HG03457 (cell line): ENCODE data around the gene POLN.
A peak's percentile ranks its signal among the peaks of the same experiment; 100 is the strongest.

ENCODE experiments used
- ATAC-seq: cut with Tn5 transposase; IDR thresholded peaks from one replicate; pipeline ENCODE4 v1.9.1; 2021; ENCODE audit warnings: moderate number of reproducible peaks; ENCODE audit not compliant: unreplicated experiment

Gene POLN

DNA sequence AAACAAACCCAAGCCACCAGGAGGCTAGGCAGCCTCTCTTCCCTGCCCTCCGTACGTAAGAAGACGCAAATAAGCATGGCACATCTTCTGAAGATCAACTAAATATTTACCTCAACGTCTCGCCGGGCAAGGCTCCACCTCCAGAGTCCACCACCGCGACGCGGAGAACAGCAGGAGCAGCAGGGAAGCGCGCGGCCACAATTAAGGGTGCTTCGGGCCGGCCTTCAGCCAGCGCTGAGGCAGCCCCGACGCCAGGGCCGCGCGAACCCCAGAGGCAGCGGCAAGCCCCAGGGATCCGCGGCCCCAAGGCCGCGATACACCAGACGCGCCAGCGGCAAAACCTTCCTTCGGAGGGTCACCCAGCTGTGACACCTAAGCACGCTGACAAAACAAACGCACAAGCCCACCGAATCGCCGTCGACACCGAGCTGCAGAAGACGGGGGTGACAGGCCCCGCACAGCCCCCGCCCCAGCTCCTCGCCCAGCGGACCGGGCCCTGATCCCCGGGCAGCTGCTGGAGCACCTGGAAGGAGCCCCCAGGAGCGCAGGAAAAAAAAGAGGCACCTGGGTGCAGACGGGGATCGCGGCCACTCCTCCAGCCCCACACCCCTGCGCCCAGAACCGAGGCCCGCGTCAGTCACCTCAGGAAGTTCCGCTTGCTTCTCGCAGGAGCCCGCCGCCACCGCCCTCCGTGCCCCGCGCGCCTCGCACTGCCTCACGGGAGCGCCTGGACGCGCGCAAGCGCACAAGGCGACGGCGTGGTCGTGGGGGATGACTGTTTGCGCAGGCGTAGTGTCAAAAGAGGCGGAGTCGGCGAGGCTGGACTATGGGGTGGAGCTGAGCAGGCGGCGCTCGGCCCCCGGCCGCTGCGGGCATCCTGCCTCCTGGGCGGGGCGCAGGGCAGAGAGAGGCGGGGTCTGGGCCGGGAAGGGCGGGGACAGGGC is at the start of gene POLN, which contains the start of gene HAUS3:
TSS of gene POLN (minus strand) at position 712 of the 944 bp plus-strand sequence. CDS start 12,890 bp downstream, outside the sequence.
TSS of gene HAUS3 (minus strand) at position 712 of the 944 bp plus-strand sequence. CDS start 1,175 bp downstream, outside the sequence.
- ATAC-seq: peak; percentile 79

DNA sequence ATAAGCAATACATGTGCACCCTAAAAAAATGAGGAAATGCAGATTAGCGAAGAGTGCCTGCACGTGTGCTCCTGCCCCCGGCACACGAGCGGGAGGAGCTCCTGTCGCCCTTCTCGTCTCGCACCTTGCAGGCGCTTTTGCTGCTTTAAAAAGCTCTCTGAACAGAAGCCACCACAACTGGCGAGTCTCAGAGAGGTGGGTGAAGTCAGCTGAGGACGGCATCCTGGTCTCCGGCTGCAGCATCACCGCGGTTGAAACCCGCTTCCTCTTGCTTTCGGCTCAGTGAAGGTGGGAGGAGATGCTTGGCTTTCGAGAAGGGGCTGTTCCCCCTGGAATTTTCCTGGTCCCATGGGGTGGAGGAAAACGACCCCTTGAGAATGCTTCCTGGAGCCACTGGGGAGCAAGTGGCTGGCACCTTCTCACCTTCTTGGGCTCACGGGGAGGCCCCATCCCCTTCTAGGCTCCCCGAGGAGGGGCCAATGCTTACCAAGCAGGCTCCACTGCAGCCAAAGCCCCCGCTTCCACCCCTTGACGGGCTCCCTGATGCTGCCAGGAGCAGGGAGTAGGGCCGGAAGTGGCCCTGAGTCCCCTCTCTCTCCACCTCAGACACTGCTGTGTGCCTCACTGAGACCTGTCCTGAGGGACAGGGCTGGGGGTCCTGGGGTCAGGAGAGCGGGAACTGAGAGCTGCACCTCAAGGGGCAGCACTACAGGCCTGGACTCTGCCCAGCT is 49.2 kb upstream of the POLN start:
- no peak for ATAC-seq

DNA sequence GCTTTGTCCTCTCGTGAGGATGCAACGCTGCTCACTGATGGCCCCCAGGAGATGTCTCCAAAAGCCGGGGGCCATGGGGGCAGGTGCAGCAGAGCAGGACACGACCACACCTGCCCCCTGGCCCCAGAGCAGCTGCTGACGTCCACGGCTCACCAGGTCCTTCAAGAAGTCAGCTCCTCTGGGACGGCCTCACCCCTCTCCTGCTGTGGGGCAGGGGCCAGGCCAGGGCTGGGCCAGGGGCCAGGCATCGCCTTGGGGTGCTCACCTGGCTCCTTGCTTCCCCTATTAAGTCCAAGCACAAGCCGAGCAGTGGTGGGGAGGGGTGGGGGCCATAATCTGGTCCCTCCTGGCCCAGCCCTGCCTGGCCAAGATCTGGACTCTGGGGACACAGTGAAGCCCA is 48.6 kb upstream of the POLN start:
- ATAC-seq: no peak

DNA sequence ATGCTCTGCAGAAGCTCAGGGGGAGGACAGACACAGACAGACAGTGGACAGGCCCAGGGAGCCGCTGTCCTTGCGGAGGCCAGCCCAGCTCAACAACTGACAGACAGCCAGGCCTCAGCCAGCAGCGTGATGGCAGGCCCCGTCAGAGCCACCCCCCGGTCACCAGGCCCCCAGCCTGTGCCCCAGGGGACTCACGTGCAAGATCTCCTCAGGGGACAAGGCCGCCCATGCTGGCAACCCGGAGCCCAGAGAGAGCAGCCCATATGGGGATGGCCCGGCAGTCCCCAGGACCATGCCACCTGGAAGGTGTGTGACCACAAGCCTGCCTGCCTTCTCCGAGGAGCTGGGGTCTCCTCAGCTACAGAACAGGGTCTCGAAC is 48.0 kb upstream of the POLN start:
- ATAC-seq: no peak

DNA sequence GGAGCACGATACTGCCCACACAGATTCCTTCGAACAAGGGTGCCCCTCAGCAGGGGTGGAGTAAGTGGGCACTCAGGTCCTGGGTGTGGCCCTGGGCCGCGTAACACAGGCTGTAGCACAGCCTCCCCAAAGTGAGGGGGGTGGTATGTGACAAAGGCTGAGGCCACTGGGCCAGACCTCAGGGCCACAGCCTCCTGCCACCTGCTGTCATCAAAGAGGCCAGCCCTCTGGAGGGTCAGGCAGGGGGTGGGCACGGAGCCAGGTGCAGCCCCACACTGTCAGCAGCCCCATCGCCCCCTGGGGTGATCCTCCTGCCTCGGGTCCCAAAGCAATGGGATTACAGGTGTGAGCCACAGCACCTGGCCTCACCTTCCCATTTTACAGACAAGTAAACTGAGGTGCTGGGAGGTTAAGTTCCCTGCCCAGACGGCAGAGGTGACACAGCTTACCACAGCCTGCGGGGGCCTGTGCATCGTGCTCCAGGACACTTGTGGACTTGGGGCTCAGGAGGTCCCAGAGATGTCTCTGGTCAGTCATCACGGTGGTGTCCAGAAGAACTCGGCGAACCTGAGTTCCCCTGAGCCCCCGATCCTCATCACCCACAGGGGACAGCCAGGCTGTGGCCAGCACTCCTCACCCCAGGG is 47.5 kb upstream of the POLN start:
- ATAC-seq: no peak

DNA sequence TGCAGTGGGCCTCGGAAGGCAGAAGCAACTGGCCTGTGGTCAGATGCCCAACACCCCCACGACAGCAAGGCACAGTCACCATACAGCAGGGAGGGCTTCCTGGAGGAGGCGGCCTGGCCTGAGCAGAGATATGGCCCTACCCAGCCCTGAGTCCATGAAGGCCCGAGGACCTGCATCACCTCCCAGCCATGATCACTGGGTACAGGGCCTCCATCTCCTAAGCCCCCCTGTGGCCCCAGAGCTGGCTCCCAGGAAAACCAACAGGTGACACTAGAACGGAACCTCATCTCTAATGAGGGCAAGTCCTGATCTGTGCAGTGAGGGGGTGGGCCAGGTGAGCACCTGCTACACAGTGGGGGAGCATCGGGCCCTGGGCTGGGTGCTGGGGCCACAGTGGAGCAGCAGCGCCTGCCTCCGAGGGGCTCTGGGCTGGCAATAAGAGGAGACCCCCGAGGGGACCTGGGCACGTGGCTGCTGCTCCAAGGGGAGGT is 46.2 kb upstream of the POLN start:
- ATAC-seq: no peak

DNA sequence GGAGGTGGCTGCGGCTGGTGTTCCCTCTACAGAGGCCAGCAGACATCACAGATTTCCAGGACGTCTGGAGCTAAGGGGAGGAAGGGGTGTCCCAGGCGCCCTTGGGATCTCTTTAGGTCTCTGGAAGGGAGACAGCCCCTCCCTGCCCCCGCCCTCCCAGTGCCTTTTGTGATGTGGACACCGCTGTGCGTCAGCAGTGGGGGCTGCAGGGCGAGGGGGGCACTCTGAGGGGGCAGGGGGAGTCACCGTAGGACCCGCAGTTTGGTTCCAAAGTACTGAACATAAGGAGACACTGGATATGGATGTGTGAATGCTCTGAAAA is 45.6 kb upstream of the POLN start:
- no peak for ATAC-seq

DNA sequence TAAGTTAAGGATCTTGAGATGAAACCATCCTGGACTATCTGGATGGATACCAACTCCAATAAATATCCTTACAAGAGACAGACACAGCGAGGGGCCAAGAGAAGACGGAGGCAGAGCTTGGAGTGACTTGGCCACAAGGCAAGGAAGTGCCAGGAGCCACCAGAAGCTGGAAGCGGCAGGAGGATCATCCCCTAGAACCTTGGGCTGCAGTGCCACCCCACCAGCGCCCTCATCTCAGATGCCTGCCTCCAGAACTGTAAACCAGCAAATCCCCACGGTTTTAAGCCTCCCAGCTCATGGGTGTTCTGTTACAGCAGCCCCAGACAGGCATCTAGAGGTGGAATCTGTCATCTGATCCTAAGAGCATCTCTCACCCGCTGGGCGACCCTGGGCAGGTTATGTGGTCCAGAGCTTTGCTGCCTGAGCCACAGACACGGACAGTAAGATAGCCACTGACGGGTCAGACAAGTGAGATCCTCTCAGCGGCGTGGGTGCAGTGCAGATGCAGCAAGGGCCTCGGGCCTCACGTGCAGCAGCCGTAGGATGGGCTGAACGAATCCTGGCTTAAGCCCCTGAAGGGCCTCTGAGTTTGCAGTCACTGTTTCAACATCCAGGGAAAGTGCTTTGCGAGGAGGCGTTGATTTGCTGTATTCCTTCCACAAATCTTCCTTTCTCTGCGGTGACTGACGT is 45.1 kb upstream of the POLN start:
- ATAC-seq: no peak

DNA sequence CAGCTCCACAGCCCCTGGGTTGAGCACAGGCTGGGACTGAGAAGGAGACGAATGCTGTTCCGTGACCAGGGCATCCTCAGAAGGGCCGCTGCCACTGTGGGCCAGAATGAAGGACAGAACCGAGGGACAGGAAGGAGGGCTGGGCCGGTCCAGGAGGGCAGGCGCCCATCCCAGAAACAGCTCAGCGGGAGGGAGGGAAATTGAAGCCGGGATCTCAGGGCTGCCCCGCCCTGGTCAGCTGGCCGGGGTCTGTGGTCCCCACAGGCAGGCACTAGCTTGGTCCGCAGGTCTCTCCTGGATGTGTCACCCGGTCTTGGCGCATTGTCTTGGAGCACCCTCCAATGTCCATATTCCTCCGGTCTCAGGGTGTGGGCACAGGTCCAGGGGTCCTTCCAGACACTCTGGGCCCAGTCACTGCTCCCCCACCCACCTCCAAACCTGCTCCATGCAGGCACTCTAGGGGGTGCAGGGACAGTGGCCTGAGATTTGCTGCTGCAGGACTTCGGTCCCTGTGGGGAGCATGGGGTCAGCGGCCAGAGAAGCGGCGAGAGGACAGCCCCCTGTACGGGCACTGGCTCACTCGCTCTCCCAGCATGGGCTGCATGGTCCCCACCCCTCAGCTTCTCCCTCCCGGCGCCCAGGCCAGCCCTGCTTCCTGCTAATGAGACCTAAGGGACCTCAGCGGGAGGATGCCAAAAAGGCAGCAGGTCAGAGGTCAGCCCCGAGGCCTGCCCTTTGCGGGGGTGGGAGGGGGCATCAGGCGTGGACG is 43.9 kb upstream of the POLN start:
- ATAC-seq: no peak

DNA sequence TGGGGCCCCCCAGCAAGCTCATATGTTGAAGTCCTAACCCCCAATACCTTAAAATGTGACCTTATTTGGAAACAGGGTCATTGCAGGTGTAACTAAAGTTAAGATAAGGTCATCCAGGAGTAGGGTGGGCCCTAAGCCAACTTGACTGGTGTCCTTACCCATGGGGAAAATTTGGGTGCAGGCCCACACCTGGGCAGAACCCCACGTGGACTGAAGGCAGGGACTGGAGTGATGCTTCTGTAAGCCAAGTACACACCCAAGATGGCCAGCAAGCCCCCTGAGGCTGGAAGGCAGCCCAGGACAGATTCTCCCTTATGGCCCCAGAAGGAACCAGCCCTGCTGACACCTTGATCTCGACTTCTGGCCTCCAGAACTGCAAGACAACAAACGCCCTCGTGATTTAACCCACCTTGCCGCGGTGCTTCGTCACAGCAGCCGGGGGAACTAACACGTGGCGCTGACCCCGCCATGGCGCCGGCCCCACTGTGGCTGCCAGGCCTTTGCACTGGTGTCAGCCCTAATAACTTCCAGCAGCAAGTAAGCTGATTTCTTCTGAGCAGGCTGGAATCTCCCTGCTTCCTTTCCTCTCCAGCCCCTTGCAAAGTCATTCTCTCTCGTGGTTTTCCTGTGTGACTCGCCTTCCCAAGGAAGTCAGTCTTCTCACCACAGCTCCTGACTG is 43.2 kb upstream of the POLN start:
- ATAC-seq: no peak

DNA sequence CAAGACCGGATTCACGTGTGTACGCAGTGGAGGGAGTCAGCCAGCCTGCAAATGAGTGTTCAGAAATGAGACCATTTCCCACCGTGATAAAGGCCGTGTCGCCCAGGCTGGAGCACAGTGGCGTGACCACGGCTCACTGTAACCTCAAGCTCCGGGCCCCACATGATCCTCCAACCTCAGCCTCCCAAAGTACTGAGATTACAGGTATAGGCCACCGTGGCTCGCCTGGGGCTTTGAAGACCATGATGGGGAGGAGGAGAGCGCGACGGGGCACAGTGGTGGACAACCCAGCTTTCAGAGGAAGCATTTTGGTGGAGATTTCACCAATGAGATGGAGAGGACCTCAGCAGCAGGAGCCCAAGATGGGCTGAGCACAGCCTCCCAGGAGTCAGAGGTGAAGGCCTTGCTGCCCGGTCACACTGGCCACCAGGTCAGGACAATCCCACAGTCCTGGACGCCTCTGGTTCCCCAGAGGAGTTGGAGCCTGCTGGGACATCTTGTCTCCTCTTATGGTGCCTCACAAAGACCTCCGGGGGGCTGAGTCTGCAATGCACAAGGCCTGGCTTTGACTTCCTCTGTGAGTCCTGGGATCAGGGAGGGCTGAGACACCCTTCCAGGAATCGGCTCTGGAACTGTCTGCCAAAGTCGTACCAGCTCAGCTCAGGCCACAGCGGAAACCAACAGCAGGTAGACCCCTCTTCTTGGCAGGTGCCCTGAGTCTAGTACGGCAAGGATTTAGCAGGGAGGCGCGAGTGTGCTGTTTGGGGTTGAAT is 42.4 kb upstream of the POLN start:
- no peak for ATAC-seq

DNA sequence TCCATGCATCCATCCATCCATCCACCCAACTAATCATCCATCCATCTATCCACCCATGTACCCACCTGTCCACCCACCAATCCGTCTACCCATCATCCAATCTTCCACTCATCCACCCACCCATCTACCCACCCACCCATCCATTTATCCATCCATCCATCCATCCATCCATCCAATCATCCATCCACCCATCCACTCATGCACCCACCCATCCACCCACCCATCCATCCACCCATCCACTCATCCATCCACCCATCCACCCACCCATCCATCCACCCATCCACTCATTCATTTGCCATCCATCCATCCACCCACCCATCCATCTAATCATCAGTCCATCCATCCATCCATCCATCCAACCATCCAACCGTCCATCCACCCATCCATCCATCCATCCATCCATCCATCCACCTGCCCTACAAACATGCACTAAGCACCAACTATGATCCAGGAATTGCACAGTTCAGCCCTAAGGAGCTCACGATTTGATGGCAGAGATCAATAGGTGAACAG is 41.3 kb upstream of the POLN start:
- no peak for ATAC-seq

DNA sequence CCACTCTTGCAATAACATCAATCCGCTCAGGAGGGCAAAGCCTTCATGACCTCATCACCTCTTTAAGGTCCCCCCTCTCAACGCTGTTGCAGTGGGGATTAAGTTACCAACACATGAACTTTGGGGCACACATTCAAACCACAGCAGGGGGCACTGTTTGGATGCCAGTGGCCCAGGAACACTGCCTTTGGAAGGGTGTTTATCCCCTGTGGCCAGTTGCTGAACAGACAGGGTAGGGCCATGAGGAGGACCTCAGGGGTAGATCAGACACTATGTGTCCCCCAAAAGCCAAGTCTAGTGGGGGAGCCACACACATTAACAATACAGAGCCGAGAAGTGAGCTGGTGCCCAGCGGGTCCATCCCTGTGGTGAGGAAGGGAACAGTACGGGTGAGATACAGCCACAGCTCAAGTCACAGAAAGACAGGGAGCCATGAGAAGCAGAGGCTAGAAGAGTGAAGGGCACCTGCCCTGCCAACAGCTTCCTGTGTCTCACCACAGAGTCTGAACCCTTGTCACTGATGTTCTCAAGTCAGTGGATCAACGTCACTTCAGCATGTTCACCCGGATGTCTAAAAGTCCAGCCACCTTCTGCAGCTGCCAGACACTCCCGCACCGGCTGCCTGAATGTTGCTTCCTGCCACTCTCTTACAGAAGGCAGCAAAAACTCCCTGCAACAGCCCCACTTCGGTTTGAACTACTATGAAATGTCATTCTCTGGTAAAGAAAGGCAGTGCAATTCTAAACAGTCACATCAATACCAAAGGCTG is 39.8 kb upstream of the POLN start:
- peak; percentile 71 for ATAC-seq

DNA sequence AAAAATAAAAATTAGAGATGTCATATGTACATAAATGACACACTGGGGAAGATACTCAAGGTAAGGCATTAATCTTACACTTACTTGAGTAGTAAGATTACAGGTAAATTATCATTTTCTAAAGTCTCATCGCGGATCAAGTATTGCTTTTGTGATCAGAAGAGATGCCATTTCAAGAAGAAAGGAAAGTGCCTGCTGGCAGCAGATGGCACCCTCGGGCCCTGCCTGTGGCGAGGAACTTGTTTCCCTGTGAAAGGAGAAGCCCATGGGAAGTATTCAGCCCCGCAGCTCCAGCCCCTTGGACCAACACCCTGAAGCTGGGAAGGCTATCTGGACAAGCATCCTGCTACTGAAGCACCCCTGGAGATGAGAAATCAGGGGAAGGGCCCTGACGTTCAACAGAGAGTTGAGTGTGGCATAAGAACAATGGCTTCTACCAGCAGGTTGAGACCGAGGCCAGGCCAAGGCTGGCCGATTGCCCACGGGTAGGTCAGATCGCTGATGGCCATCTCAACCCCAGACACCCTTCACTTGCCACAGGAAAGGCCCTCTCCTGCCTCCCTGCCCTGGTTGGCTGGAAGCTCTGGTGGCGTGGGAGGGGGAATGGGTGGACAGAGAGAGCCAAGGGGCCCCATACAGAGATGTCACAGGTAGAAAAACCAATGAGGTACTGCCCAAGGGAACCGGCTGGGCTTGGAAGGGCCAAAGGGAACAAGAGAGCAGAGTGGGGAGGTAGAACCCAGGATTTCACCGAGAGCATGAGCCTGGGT is 38.8 kb upstream of the POLN start:
- ATAC-seq: no peak

DNA sequence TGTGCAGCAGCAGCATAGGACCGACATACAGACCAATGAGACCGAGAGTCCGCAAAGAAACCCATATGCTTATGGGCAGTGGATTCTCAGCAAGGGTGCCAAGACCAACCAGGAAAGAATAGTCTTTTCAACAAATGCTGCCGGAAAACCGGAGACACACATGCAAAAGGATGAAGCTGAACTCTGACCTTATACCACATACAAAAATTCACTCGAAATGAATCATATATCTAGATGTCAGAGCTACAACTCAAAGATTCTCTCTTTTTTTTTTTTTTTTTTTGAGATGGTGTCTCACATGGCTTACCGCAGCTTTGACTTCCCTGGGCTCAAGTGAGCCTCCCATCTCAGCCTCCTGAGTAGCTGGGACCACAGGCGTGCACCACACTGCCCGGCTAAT is 36.0 kb upstream of the POLN start:
- no peak for ATAC-seq

DNA sequence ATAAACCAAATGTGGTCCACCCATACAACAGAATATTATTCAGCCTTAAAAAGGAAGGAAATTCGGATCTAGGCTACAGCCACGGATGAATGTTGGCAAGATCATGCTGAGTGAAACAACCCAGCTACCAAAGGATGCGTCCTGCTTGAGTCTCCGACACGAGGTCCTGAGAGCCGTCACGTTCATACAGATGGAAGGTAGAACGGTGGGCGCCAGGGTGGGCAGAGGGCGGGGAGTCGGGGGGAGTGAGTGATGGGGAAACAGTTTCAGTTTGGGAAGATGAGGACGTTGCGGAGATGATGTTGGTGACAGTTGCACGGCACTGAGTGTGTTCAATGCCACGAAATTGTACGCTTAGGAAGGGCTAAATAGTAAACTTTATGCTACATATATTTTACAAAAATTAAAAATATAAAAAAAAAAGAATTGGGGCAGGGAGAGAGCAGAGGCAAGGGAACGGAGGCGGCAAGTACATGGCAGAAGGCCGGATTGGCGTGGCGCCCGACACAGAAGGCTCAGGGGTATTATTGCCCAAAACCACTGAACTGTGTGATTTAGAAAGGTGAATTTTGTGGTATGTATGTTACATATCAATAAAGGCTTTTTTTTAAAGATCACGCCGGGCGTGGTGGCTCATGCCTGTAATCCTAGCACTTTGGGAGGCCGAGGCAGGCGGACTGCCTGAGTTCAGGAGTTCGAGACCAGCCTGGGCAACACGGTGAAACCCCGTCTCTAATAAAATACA is 34.8 kb upstream of the POLN start:
- ATAC-seq: no peak
